Renal cortical epithelial cell (primary cell): ENCODE measurements around the gene CD2. TPM values are rescaled to one million over a fixed set of nuclear protein-coding genes. Genes with fewer than 3 reads are reported as not detected.

Experiments used
- DNase-seq: peaks from one replicate; pipeline ENCODE4 v3.0.0-alpha.2; 2011; ENCODE audit warnings: low read depth
- total RNA-seq: library from RNA; depleted of rRNA; stranded (reverse); fragments of >200 nt; gene quantifications from 2 replicates; pipeline ENCODE4 v1.2.3, GENCODE V29; 2014

The CD2 gene
- total RNA-seq, 1 donor from 2014 or later = not detected

- DNase-seq = peak; percentile 70
Observed at GRCh38 chr1:116777831-116778830, 23.9 kb downstream of the CD2 start.

DNA sequence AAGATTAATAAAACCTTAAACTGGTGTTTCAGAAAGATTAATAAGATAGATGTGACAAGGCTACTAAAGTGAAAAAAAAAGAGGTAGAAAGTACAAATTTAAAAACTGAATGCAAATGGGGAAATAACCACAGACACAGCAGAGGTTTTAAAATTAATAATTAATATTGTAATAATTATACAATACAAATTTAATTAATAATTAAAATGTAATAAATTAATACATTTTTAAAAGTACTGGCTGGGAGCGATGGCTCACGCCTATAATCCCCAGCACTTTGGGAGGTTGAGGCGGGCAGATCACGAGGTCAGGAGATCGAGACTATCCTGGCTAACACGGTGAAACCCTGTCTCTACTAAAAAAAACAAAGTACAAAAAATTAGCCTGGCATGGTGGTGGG, 26.8 kb downstream of the CD2 start:
- no peak for DNase-seq

DNA sequence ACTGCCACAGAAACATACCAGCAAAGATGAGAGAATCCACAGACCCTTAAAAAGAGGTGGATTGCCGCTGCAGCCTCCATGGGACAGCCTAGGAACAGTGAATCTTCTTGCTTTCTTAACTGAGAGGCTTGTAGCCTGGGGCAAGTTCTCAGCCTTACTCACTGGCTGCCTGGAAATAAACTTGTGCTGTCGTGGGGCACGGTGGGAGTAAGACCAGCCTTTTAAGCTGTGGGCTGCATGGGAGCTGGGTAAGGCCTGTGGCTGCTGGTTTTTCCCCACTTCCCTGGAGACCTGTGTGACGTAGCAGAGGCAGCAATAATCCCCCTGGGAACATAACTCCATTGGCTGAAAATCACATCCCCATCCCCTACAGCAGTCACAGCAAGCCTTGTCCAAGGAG, 30.8 kb downstream of the CD2 start:
- DNase-seq = no peak

GRCh38 chr1:116786049-116786448, 31.8 kb downstream of the CD2 start:
- DNase-seq = no peak

GRCh38 chr1:116791727-116792126, 37.5 kb downstream of the CD2 start:
- DNase-seq = no peak

DNA sequence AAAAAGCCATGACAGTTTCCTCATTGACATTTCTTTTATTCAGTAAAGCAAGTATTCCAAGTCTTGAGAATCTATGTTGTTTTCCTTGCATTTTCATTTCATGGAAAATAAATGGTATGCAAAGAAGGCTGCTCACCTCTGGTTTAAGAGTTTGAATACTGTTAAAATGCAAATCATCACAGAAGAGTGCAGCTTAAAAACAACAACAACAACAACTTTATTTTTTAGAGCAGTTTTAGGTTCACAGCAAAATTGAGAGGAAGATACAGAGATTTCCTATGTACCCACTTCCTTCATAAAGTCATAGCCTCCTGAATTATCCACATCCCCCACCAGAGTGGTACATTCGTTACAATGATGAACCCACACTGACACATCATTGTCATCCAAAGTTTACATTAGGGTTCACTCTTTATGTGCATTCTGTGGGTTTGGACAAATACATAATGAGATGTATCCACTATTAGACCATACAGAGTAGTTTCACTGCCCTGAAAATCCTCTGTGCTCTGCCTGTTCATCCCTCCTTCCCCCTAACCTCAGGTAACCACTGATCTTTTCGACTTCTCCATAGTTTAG, 39.2 kb downstream of the CD2 start:
- DNase-seq = no peak

DNA sequence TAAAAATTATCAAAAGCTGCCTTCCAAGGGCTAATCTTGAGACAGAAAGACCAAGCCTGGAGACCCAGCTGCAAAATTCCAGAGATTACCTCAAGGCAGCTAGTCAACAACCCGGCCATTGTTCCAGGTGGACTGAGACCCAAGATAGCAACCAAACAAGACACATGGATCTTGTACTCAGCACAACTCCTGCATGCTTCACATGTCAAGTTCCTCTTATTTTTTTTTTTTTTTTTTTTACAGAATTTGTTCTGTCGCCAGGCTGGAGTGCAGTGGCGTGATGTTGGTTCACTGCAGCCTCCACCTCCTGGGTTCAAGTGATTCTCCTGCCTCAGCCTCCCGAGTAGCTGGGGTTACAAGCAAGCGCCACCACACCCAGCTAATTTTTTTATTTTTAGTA, 40.1 kb downstream of the CD2 start:
- no peak for DNase-seq

- DNase-seq = no peak
Observed at GRCh38 chr1:116794804-116795481, 40.7 kb downstream of the CD2 start.

GRCh38 chr1:116795482-116795829, 41.2 kb downstream of the CD2 start:
- no peak for DNase-seq

DNA sequence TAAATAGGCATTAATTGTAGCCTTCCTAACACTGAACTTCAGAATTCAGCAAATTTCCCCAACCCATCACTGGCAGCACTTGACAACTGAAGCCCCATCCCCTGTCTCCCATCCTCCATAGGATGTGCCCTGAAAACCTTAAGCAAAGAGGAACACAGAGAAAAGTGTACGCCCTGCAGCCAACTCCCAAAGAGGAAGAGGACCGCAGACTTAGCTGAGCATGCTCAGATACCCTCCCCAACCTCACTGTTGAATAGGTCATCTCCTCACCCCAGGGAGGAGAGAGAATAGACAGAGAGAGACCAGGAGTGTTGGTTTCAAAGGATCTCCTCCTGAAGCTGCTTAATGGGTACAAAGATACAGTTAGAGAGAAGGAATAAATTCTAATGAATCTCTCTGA, 50.5 kb downstream of the CD2 start:
- no peak for DNase-seq

DNA sequence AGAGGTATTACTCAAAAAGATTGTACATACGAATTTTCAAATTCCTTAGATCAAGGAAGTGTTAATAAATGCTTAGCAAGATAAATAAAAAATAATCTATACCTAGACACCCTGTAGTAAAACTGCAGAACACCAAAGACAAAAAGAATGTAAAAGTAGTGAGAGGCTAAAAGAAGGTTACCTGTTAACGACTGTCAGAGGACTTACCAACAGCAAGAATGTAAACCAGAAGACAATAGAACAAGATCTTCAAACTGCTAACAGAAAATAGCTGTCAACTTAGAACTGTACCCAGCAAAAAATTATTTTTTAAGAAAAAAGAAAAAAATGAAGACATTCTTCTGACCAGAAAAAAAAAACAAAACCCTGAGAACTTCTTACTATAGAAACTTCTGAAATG, 51.2 kb downstream of the CD2 start:
- no peak for DNase-seq

DNA sequence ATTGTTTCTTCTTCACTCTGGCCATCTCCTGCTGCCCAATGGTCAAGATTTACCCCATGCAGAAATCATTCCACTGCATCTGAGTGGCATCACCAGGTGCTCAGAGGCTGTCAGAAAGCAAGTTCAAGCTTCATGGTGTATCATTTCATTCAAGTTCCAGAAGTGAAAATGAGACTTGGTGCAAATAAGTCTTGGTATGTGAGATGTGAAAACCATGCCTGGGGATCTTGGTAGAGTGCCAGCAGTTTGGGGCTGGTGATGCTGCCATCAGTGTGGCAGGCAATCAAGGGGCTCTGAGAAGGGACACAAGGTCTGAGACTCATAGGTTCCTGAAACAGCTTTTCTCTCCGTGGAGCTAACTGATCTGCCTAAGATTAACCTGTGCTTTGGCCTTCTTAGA, 52.0 kb downstream of the CD2 start:
- no peak for DNase-seq

DNA sequence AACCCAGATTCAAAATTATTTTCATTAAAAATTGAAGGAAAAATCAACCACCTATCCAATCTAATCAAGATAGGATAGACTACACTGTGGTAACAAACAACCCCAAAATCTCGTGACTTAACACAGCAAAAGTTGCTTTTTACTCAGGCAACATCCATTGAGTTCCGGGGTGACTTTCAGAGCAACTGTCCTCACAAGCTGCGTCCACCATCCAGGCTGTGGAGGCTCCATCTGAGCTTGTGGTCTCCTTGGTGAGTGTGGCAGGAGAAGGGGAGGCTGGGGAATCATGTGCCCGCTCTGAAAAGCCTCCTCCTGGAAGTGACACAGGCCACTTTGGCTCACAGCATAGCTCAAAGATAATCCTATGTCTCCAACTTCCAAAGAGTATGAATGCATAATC, 52.4 kb downstream of the CD2 start:
- no peak for DNase-seq

- DNase-seq = no peak
Observed at GRCh38 chr1:116807394-116808199, 53.4 kb downstream of the CD2 start.

GRCh38 chr1:116808200-116808847, 54.1 kb downstream of the CD2 start:
- no peak for DNase-seq

DNA sequence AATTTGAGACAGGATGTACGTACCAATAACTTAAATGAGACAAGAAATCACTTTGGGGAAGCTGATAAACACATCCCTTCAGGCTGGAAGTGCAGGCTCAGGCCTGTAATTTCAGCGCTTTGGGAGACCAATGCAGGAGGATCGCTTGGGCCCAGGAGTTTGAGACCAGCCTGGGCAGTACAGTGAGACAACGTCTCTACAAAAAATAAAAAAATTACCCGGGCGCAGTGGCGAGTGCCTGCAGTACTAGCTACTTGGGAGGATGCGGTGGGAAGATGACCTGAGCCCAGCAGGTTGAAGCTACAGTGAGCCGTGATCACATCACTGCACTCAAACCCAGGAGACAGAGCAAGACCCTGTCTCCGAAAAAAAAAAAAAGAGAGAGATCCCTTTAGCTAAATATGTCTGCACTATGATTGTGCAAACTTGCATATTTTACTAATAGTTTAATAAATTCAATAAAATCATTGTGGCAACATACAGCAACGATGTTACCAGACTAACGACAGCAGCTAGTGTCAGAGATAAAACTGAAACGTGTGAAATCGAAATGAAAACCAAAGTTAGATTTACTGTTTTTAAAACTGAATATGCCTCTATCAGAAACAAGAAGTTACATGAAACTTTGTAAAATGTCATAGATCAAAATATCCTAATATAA, 54.7 kb downstream of the CD2 start:
- no peak for DNase-seq

GRCh38 chr1:116811321-116811720, 57.1 kb downstream of the CD2 start:
- no peak for DNase-seq

DNA sequence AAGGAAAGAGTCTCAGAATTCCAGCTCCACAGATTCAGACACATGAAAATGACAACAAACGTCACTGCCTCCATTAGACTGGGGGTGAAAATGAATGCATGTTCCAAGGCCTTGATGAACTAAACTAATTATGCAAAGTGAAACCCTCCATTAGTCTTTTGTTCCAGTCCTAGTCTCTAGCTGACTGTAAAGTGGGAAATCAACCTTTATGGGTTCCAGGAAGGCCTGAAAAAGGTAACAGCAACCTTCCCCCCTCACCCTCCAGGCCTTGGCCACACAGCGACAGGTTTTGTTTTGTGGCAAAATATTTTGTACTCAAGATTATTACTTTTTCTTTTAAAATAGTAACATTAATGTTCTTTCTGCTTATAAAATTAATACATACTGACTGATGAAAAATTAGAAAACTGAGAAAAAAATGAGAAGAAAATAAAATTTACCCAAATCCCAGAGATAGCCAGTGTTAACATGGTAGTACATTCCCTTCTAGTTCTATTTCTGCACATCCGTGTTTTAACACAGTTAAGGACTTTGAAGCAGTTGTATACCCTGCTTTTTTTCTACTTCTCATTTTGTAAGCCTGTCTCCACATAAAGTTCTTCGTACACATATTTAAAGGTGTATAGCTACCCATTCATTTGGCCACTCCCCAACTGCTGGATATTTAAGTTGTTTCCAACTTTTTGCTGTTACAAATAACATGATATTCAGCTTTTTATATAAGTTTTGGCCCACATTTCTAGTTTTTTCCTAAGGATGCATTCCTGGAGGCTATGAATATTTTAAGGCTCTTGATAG, 60.9 kb downstream of the CD2 start:
- DNase-seq = no peak

- DNase-seq = peak; percentile 47
Observed at GRCh38 chr1:116817582-116818064, 63.4 kb downstream of the CD2 start.
